NCI-H510A treated with DMSO at 0.1 percent for 48 hours (cell line): ENCODE results near the gene ABLIM3.
"Not testable (repeated sequence)": the region's sequence is repeated elsewhere in the genome, so short reads cannot be mapped to it uniquely, and the experiment has no call there.

ENCODE experiments used
- DNase-seq: peaks from one replicate; lab custom pipeline; 2025; lab: John Stamatoyannopoulos, UW

The ABLIM3 gene

GRCh38 chr5:149157330-149157729 lies 16.0 kb downstream of the ABLIM3 start:
- peak; percentile 68 for DNase-seq

- DNase-seq: no peak
Measured at GRCh38 chr5:149160291-149160787, 19.0 kb downstream of the ABLIM3 start.

DNA sequence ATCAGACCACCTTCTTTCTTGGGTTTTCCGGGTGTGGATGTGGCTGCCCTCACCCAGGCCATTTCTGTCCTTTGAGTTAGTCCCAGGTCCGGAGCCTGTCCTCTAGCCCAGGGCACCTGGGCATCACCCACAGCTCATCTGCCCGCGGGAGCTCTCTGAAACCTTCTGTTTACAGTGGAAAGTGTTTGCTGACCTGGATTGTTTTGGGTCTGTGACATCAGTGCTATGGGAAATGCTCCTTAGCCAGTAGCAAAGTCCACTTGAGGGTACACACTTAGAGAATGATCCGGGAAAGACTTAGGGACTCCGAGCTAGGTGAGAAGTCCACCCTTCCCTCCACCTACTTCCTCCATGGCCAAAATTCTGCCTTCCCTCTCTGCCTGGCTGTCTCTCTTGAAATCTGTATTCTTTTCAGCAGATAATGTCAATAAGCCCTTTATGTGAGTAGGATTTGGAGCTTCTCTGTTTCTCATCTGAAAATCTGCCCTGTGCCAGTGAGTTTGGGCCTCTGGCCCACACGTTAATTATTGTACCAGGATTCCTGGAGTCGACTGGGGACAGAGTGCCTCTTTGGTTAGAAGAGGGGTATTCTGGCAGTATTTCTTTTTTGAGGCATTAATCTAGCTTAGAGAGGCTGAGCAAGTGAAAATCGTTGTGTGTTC lies 19.9 kb downstream of the ABLIM3 start:
- no peak for DNase-seq

DNA sequence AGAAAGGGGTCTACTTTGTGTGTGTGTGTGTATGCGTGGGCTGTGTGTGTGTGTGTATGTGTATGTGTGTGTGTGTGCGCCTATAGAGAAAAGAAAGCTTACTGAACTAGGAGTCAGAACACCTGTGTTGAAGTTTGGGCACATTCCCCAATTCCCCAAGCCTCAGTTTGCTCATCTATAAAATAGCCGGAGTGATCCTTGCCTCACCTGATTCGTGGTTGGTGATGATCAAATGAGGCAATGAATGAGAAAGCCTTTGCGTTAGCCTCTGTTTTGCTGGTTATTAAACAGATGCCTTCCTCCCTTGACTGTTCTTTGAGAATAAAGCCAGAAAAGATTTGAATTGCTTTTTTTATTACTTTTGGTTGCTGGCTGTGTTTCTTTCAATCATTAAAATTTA lies 20.6 kb downstream of the ABLIM3 start:
- DNase-seq: no peak

- no peak for DNase-seq
Measured at GRCh38 chr5:149162401-149163084, 21.2 kb downstream of the ABLIM3 start.

DNA sequence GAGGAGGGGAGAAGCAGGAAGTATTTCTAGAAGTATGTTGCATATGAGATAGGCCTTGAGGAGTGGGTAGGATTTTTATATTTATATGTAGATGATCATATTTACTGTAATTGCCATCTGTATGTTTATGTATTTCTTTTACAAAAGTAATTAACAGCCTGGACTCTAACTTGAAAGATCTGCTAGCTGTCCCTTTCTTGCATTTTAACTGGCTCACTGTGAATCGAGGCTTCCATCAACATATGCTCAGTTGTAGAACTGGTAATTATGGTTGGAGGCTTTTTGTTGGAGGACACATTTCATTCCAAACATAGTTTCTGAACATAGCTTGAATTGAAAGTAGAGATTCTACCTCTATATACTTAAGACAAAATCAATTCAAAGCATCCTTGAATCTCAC lies 23.4 kb downstream of the ABLIM3 start:
- no peak for DNase-seq

DNA sequence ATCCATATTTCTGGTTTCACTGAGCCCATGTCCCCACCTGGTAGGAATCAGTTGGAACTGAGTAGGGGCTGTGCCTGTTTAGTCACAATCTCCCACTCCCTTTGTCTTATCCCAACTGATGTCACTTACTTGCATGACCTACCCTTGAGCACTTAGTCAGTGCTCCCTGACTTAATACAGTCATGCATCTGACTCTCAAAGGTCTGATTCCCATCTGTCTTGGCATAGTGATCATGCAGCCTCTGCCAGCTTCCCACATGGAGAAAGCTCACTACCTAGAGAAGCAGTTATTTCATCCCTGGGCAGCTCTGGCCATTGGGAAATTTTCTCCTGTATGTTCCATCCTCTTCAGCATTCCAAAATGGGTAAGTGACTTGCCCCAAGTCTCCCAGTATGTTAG lies 24.8 kb downstream of the ABLIM3 start:
- no peak for DNase-seq

GRCh38 chr5:149166591-149167100 lies 25.4 kb downstream of the ABLIM3 start:
- no peak for DNase-seq

- DNase-seq: no peak
Measured at GRCh38 chr5:149168276-149168906, 27.1 kb downstream of the ABLIM3 start.

- peak; percentile 73 for DNase-seq
Measured at GRCh38 chr5:149170299-149170698, 29.0 kb downstream of the ABLIM3 start.

DNA sequence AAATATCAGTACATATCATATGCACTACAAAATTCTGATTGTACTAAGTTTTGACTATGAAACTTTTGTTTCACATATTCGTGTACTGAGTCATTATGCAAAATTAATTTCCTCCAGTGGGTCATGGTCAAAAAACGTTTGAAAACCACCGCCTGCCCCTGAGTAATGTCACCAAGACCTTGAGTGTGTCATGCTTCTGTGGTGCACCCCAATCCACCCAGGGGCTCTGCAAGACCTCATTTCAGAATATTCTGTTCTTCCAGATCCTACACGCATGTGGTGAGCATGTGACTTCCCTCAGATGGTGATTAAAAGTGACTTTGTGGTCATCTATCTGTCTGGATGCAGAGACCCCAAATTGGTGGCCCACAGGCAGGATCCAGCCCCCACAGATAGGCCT lies 31.0 kb downstream of the ABLIM3 start:
- no peak for DNase-seq

DNA sequence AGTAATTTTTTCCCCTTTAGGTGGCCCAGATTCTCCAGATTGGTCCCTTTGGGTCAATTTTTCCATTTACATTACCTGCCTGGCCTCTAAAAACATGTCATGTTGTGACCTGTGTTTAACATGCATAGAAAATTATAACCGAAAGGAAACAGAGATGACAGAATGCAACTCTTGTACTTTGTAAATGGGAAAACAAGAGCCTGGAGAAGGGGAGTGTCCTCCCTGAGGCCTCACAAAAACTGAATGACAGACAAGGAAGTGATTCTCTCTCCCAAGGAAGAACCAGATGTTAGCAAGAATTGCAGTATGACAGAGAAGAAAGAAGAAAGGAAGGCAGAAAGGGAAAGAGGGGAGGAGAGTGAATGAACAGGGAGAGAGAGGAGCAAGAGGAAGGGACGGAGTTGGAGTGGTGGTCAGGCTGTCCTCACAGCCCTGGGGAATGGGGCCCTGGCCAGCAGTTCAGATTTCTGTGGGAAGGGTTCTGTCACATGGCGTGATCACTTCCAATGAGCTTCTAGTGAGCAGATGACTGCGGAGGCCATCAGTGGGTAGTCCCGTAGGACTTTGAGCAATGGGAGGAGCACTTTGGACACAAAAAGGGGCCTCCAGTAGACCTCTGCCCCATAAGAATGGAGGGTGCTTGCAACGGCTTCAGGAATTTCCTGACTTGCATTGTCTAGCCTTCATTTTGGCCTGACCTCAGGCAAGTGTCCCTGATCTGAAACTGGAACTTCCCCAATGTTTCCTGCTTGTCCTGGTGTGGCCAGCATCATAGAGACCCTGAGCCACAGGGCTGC lies 31.6 kb downstream of the ABLIM3 start:
- DNase-seq: no peak

DNA sequence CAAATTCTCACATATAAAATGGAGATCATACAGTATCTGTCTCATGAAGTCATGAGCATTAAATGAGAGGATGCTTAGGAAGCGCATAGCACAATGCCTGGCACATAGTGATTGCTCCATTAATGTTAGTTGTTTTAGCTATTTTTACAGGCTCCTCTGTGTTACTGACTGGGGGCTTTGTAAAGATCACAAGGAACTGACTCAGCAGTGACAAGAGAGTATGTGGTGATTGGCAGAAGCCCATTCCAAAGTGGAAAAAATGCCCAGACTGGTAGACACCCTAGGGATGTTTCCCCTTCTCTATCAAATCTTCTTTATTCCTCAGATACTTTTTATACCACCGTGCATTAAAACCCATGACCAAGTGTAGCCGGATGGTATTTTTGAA lies 33.5 kb downstream of the ABLIM3 start:
- DNase-seq: no peak

GRCh38 chr5:149175346-149176105 lies 34.2 kb downstream of the ABLIM3 start:
- no peak for DNase-seq

DNA sequence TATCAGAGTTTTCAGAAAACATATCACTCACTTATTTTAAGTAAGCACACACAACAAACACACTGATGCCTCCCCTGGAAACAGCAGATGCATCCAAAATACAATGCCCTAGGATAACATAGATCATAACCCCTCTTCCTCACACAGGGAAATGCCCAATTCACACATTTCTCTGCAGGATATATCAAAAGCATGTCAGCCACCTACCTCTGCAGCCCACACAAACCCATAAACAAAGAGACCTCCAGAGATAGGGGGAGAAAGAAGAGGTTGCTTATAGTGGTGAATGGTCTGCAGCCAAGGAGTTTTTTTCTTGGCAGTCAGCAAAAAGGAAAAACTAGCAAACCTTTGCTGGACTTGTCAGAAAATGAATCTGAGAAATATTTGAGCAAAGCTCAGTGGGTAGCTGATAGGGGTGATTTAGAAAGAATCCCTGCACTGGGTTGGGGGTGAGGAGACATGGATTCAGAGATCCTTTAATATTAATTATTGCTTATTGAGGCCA lies 36.1 kb downstream of the ABLIM3 start:
- no peak for DNase-seq

DNA sequence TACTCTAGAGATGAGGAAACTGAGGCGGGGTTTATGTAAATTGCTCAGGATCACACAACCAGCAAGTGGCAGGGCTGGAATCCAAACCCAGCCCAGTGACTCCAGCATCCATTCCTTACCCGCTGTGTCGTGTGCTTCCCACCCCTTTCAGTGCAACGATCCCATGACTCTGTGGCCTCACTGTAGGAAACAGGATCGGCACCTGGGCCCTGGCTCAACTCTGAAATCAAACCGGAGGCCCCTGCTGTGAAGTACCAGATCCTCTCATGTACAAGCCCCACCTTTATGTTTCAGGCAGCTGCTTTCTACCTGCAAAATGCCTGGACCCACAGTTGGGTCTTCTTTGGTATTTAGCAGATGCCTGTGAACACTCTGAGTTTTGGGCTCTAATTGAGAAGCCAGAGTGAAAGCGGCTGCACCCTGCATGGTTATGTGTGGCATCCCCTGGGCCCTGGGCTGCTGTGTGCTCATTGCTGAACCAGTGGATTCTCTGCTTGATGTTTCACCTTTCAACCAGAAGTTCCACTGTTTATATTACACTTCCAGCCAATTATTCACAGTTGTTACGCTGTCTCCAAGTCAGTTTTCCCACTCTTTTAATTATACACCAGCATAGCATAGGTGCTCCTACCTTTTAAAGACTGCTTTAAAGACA lies 36.7 kb downstream of the ABLIM3 start:
- DNase-seq: peak; percentile 17

GRCh38 chr5:149181732-149182131 lies 40.4 kb downstream of the ABLIM3 start:
- no peak for DNase-seq

DNA sequence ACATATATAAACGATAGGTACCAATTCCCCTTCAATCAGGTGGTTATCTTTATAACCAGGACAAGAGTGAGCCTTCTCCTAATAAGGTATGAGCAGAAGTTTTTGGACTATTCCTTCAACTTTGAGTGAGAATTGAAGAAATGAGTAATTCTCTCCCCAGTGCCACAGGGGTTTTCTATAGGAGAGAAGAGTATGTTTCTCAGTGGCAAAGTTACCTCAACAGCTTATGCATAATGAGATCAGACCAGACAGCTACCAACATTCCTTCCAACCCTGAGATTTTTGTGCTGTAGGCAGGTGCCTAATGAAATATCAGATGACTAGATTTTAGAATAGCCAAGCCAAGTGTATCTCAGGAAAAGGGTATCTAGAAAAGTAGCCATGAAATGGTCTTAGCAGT lies 40.9 kb downstream of the ABLIM3 start:
- no peak for DNase-seq

DNA sequence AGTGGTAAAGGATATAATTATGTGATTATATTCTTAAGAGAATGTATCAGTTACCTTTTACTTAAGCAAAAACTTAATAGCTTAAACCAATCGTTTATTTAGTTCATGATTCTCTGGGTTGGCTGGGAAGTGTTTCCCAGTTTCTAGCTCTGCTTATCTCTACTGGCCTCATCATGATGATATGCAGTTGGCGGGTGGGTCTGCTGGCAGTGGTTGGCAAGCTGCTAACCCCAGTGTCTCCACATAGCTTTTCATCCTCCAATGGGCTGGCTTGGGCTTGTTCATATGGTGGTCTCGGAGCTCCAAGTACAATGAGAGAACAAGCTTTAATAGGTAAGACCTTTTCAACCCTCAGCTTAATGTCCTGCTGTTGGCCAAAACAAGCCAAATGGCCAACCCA lies 43.8 kb downstream of the ABLIM3 start:
- no peak for DNase-seq

DNA sequence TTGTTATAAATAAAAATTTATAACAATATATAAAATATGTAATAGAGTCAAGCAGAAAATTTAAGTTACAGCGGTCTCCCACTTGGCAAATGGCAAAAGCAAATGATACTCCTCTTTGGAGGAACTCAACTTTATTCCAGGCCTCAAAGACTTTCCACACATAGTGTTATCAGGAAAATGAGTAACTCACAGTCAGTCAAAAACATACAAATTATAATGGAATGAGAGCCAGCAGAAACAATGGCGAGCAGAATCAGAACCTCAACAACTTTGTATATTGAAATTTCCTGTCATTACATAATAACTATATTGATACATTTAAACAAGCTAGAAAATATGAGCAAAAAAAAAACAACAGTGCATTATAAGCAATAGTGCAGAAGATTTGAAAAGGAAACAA lies 45.2 kb downstream of the ABLIM3 start:
- no peak for DNase-seq

DNA sequence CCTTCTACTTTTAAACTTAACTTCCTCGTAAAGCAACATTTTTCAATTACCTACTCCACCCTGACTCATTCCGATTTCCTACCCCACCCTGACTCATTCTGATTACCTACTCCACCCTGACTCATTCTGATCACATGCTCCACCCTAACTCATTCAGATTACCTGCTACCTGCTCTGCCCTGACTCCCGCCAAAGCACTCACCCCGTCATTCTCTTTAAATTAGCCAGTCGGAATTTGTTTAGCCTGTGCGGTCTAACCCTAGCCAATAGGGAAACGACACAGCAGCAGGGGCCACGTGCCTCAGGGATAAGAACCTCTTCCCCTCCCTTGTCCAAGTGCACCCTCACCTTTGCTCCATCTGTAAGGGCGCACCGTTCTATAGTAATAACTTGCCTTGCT lies 46.3 kb downstream of the ABLIM3 start:
- DNase-seq: not testable (repeated sequence)
